ENCODE data around the gene DDB1.

DNA sequence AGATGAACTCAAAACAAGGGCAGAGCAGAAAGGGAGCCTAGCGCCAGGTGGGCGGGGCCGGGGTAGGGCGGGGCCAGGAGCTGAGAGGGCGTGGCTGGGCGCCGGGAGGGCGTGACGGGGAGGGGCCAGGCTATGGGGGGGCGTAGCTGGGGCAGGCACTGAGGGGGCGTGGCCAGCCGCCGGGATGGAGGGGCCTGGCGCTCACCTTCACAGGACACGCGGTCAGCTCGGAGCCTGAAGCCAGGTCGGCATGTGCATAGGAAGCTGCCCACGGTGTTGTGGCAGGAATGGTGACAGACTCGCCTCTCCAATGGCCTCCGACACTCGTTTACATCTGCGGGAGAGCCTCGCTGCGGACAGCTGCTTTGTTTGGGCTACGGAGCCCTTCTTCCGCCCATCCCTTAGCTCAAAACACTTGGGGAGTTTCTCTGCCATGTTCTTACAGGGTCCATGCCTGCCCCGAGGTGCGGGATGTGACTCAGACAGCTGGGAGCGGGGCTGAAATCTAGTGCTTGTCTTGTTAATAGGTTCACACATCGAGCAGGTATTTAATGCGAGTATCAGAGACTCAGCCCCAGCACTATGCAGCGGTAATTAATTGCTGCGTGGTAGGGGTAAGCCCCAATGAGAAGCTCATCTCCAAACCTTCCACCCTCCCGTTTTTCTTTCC, 51.2 kb downstream of the DDB1 start:
- TF ChIP-seq, protein P1, sequence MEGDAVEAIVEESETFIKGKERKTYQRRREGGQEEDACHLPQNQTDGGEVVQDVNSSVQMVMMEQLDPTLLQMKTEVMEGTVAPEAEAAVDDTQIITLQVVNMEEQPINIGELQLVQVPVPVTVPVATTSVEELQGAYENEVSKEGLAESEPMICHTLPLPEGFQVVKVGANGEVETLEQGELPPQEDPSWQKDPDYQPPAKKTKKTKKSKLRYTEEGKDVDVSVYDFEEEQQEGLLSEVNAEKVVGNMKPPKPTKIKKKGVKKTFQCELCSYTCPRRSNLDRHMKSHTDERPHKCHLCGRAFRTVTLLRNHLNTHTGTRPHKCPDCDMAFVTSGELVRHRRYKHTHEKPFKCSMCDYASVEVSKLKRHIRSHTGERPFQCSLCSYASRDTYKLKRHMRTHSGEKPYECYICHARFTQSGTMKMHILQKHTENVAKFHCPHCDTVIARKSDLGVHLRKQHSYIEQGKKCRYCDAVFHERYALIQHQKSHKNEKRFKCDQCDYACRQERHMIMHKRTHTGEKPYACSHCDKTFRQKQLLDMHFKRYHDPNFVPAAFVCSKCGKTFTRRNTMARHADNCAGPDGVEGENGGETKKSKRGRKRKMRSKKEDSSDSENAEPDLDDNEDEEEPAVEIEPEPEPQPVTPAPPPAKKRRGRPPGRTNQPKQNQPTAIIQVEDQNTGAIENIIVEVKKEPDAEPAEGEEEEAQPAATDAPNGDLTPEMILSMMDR (conservative IDR thresholded peaks at IDR 0.05 in 1 of 2, IDR thresholded peaks at IDR 0.05 in 1 of 2; ENCODE audit: extremely low read depth in 1 of 2, insufficient read depth in 1 of 2, low read depth in 1 of 2, low read length in 2 of 2): no peak
- TF ChIP-seq EZH2 (IDR thresholded peaks at IDR 0.05; ENCODE audit: borderline replicate concordance, low read length): no peak
